Right lung (tissue), 10 donors: ENCODE measurements around the gene UFL1. TPM values are rescaled to one million over a fixed set of nuclear protein-coding genes. Genes with fewer than 3 reads are reported as not detected.
"Not testable (repeated sequence)": the region's sequence is repeated elsewhere in the genome, so short reads cannot be mapped to it uniquely, and the experiment has no call there.

Source experiments
- DNase-seq, 2 donors: peaks; one replicate each; pipeline ENCODE4 v3.0.0-alpha.2; 2013
- long read RNA-seq, 8 donors: transcript quantifications; one replicate each; lab custom pipeline, GENCODE V29; 2026
- polyA plus RNA-seq, 5 donors: library from polyadenylated mRNA; unstranded; fragments of 120-200 nt; gene quantifications; one replicate each; pipeline versions ENCODE4 v1.2.1 to v1.2.3, GENCODE V29; 2013; ENCODE audit warnings: inconsistent platforms in 1 of 5, low replicate concordance in 1 of 5; ENCODE audit not compliant: insufficient read length in 5 of 5, insufficient read depth in 1 of 5

The UFL1 gene
- polyA plus RNA-seq: 10 to 100 TPM; 29.4 to 49.4 (median 40.2) TPM
- long read RNA-seq, donor 1, full-length matches to known transcripts: 1 of 47 reads
- long read RNA-seq, donor 1, partial matches to known transcripts: 46 of 47 reads
- long read RNA-seq, donor 1, other reads (novel, unspliced or antisense): 0 of 47 reads
- long read RNA-seq, donor 2, partial matches to known transcripts: 8 of 8 reads
- long read RNA-seq, donor 2, other reads (novel, unspliced or antisense): 0 of 8 reads
- long read RNA-seq, donor 3, full-length matches to known transcripts: 3 of 10 reads
- long read RNA-seq, donor 3, partial matches to known transcripts: 7 of 10 reads
- long read RNA-seq, donor 3, other reads (novel, unspliced or antisense): 0 of 10 reads
- long read RNA-seq, donor 4, full-length matches to known transcripts: 1 of 1 reads
- long read RNA-seq, donor 4, partial matches to known transcripts: 0 of 1 reads
- long read RNA-seq, donor 4, other reads (novel, unspliced or antisense): 0 of 1 reads
- long read RNA-seq, donor 5, full-length matches to known transcripts: 2 of 14 reads
- long read RNA-seq, donor 5, partial matches to known transcripts: 12 of 14 reads
- long read RNA-seq, donor 5, other reads (novel, unspliced or antisense): 0 of 14 reads
- long read RNA-seq, donor 6, full-length matches to known transcripts: 1 of 1 reads
- long read RNA-seq, donor 6, partial matches to known transcripts: 0 of 1 reads
- long read RNA-seq, donor 6, other reads (novel, unspliced or antisense): 0 of 1 reads
- long read RNA-seq, donor 7: 0 reads
- long read RNA-seq, donor 8: 0 reads

DNA sequence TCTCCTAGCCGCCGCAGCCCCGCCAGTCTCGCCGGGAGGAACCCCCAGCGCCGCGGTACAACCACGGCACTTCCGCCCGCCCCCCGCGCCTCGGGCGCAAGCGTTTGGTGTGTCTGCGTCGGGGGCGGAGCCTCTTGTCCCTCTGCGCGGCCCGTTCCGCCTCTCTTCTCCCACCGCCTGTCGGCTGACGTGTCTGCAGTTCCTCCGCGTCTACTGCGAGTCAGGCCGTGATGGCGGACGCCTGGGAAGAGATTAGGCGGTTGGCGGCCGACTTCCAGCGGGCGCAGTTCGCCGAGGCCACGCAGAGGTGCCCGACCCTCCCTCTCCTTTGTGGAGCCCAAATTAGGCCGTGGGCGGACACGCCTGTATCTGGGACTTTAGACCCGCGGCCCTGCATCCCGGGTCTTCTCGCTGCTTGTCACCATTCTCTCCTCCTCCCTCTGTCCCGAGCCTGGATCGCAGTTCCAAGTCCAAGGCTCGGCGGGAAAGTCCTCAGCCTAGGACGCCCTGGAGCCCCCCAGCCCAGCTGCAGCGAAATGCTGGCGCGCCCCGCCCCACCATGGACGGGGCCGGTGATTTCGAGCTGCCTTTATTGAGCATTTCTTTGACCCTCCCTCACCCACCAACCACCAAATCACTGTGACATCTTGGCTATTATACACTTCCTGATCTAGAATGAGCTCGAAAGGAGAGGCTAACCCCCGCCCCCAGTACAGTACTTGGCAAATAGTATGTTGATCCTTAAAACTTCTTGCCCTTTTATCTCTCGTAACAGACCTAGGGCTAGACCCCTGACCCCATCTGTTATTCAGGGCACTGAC lies at the start of gene UFL1:
Gene UFL1 (plus strand): TSS at position 163 of the 821 bp plus-strand sequence. CDS start 68 bp downstream, at position 231.
- peak; percentile 93 for DNase-seq

DNA sequence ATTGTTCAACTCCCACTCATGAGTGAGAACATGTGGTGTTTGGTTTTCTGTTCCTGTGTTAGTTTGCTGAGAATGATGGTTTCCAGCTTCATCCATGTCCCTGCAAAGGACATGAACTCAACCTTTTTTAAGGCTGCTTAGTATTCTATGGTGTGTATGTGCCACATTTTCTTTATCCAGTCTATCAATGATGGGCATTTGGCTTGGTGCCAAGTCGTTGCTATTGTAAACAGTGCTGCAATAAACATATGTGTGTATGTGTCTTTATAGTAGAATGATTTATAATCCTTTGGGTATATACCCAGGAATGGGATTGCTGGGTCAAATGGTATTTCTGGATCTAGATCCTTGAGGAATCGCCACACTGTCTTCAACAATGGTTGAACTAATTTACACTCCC lies 49.3 kb upstream of the UFL1 start:
- DNase-seq: not testable (repeated sequence)

DNA sequence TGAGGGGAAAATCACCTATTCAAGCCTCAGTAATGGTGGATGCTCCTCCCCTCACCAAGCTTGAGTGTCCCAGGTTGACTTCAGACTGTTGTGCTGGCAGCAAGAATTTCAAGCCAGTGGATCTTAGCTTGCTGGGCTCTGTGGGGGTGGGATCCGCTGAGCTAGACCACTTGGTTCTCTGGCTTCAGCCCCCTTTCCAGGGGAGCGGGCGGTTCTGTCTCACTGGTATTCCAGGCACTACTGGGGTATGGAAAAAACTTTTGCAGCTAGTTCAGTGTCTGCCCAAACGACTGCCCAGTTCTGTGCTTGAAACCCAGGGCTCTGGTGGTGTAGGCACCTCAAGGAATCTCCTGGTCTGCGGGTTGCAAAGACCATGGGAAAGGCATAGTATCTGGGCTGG lies 42.9 kb upstream of the UFL1 start:
- DNase-seq: no peak

DNA sequence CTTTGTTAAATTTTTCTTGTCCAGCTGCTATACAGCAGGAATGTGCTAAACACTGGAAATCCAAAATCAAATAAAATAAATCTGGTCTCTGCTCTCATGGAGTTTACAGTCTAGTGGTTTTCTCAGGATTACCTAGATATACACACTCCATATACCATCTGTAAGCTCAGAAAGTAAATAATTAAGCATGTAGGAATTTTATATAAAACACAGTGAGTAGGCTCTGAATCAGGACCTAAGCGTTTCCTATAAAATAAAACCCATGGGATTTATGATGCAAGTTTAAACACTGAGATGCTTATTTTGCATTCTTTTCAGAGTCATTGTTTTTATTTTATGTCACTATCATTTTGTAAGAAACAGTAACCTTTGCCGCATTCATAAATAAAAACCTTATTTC lies 29.7 kb upstream of the UFL1 start:
- DNase-seq: no peak

DNA sequence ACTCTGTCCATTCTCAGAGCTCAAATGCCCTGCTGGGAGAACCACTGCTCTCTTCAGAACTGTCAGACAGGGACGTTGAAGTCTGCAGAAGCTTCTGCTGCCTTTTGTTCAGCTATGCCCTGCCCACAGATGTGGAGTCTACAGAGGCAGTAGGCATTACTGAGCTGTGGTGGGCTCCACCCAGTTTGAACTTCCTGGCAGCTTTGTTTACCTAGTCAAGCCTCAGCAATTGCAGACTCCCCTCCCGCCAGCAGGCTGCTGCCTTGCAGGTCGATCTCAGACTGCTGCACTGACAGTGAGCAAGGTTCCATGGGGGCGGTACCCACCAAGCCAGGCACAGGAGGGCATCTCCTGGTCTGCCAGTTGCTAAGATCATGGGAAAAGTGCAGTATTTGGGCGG lies 21.8 kb upstream of the UFL1 start:
- DNase-seq: no peak

DNA sequence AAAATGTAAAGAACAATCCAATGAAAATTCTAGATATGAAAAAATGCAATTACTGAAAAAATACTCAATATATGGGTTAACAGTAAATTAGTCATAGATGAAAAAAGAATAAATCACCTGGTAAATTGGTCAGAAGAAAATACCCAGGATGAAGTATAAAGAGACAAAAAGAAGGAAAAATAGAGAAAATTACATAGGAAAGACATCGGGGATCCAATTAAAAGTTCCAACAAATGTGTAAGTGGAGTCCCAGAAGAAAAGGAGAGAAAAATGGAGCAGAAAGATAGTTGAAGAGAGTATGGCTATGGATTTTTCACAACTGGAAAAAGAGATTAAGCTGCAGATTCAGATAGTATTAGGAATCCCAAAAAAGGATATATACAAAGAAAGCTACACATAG lies 18.7 kb upstream of the UFL1 start:
- no peak for DNase-seq

DNA sequence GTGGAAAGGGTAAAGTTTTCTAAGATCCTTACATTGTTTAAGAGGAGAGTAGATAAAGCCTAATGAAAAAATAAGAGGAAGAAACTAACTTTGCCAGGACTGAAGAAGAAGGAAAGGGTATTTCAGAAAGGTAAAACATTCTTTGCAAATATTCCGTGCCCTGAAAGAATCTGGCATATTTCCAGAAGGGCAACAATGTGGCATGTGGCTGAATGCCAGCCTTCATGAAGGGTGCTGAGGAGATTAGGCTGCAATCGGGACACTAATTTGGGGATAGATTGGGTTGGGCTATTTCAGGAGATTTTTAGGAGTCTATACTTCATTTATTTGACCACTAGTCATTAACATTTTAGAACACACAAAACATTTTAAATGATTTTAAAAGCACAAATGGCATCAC lies 16.2 kb upstream of the UFL1 start:
- no peak for DNase-seq

DNA sequence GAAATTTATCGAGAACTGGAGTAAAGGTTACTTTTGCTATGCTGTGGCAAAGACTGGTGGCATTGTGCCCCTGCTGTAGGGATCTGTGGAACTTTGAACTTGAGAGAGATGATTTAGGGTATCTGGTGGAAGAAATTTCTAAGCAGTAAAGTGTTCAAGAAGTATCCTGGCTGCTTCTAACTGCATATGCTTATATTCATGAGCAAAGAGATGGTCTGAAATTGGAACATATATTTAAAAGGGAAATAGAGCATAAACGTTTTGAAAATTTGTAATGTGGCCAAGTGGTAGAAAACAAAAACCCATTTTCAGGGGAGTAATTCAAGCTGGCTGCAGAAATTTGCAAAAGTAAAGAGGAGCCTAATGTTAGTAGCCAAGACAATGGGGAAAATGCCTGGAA lies 12.3 kb upstream of the UFL1 start:
- no peak for DNase-seq

DNA sequence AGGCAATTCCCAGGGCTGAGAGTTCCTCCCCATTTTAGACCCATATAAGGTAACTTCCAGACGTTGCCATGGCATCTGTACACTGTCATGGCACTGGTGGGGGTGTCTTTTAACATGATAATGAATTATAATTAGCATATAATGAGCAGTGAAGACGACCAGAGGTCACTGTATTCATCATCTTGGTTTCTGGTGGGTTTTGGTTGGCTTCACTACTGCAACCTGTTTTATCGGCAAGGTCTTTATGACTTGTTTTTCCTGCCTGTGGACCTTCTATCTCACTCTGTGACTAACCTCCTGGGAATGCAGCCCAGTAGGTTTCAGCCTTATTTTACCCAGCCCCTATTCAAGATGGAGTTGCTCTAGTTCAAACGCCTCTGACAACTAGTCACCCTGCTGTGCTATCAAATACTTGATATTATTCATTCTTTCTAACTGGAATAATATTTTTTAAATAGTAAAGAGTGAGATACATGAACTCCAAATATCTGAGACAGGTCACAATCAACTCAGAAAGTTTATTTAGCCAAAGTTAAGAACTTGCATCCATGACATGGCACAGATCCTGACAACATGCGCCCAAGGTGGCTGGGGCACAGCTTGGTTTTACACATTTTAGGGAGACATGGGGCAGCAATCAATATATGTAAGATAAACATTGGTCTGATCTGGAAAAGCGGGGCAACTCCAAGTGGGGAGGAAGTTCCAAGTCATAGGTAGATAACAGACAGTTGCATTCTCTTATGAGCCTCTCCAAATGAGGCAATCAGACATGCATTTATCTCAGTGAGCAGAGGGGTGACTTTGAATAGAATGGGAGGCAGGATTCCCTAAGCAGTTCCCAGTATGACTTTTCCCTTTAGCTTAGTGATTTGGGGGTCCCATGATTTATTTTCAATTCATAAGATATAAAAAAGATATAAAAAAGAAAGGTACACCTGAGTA lies 1.2 kb upstream of the UFL1 start:
- no peak for DNase-seq

DNA sequence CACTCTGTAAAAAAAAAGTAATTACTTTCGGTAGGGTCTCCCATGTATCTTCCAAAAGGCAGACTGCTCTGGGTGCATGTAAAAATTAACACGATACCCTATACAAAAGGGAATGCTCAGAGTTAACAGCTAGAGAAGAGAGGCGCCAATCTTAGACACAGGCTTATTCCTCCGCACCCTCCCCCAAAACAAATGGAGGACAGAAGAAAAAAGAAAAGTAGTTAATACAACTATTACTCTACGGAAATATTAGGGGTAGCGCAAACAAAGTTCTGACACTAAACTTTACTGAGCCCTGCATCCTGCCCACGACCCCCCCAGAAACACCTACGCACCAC lies 331 bp upstream of the UFL1 start:
- DNase-seq: no peak

DNA sequence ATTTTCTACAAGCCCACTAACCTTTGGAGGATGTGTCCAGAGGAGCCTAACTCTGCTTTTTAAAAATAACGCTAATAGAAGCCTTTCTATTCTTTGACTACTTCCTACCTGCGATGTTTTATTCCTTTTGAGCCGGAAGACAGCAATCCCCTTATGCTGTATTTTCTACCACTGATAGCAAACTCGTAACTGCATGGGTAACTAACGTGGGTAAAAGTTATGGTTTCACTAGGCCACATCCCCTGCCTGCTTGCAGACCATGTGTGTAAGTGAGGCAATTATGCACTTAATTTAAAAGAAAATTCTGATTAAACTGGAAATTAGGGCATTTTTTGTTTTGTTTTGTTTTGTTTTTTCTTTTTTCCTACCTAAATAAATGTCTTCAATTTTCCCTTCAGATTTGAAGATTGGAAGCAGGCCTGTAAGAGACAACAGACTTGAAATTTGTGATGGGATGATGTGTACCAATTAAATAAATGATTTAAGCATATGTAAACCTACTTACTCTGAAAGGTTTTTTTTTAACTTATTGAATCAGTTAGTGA lies 931 bp downstream of the UFL1 start:
- no peak for DNase-seq

DNA sequence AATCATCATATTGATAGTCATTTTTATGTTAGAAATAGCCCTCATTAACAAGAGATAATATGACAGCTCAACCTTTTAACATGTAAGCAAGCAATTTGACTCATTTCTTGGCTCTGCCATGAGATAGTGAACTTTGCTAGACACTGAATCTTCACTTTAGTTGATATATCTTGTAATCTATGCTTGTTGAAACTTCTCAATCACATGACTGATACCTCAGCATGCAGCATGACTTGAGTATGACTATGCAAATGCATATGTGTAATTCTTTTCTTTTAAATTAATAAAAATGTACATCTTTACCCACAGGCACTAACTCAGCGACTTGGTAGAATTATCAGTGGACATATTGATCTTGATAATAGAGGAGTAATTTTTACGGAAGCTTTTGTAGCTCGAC lies 6.6 kb downstream of the UFL1 start:
- DNase-seq: no peak

DNA sequence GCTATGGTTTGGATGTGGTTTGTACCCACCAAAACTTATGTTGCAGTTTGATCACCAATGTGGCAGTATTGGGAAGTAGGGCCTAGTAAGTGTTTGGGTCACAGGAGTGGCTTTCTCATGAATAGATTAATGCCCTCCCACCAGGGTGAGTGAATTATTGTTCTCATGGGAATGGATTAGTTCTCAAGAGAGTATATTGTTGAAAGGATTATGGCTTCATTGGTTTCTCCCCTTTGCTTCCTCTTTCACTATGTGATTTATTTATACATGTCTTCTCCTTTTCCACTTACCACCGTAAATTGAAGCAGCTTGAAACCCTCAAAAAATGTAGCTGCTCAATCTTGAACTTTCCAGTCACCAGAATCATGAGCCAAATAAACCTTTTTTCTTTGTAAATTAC lies 10.8 kb downstream of the UFL1 start:
- DNase-seq: no peak

DNA sequence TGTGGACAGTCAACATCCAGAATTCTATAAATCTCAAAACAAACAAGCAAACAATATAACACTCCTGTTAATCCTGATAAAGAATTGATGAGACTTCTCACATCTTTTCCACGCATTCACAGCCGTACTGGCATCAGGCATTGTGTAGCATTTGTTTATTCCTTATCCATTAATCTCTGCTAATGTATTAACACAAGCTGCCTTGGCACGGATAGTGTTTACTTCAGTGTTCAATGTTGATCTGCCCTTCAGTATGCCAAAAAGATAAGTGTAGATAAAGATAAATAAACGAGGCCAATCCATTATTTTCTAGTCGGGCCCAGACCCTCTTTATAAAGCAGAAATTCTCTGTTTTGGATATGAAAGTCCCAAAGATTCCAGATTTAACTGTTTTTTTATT lies 16.1 kb downstream of the UFL1 start:
- no peak for DNase-seq

DNA sequence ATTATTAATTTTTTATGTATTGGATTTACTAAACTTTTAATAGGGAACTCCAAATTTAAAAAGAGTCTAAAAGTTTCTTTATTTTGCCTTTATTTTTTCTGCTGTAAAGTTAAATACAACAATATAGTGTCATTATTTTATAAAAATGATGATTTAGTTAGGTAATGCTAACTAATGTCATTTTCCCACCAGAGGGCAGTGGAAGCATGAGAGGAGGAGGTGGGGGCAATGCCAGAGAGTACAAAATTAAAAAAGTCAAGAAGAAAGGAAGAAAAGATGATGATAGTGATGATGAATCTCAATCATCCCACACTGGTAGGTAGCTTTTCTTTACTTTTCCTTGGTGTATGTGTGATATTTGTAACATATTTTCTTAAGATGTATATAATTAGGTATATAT lies 21.1 kb downstream of the UFL1 start:
- no peak for DNase-seq

DNA sequence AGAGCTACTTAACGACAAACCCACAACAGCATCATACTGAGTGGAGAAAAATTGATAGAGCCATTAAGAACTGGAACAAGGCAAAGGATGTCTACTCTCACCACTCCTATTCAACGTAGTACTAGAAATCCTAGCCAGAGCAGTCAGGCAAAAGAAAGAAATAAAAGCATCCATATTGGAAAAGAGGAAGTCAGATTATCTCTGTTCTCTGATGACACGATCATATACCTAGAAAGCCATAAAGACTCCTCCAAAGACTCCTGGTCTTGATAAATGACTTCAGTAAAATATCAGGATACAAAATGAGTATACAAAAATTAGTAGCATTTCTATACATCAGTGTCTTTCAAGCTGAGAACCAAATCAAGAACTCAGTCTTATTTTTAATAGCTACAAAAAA lies 24.3 kb downstream of the UFL1 start:
- DNase-seq: no peak

DNA sequence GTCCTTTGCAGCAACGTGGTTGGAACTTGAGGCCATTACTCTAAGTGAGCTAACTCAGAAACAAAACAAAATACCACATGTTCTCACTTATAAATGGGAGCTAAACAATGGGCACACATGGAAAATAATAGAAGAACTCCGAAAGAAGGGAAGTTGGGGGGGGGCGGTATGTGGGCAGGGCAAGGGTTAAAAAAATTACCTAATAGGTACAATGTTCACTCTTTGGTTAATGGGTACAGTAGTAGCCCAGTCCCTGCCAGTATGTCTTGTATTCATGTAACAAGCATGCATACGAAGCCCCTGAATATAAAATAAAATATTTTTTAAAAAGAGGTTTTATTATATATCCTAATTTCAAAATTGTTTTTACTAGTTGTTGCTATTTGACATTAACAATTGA lies 26.0 kb downstream of the UFL1 start:
- DNase-seq: no peak

DNA sequence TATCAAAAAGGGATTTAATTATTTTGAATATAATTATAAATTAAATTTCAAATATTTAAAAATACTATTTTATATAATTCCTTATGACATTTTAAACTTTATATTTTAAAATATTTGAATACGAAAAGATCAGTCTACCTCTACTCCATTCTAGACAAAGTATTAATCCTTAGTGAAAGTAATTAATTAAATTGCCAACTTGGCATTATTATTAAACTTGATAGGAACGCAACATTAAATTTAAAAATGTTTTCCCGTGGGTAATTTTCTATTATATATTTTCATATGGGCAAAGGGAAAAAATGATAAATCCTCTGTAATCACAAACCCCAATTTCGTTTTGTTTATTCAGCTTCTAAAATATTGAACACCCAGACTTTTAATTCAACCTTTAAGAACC lies 33.0 kb downstream of the UFL1 start:
- DNase-seq: no peak

DNA sequence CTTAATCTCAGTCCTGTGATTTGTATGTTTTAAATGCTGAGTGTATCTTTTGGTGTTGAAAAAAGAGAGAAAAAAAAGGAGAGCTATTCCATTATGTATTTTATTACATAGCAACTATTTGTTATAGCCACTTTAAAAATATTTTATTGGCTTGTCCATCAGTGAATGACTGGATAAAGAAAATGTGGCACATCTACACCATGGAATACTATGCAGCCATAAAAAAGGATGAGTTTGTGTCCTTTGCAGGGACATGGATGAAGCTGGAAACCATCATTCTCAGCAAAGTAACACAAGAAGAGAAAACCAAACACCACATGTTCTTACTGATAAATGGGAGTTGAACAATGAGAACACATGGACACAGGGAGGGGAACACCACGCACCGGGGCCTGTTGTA lies 38.1 kb downstream of the UFL1 start:
- not testable (repeated sequence) for DNase-seq

DNA sequence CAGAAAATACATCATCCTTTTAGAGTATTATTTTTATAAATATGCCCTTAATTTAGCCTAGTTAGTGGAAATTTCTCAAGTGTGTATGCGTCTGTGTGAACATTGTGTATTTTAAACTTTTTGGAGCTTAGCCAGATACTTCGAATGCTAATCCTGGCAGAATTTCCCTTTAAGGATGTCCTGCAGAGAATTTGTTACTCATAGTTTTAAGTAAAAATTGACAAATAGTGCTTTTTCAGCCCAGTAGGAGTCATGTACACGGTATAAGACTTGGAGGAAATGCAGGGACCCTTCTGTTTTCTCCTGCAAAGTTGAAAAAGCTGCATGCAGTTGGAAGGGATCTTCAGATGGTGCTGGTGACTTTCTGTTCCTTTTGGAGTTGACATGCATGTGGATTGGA lies 41.3 kb downstream of the UFL1 start, which contains the start of gene FHL5:
Gene FHL5 (plus strand): TSS at position 243 of the 400 bp plus-strand sequence. CDS start 40,486 bp downstream, outside the sequence.
- DNase-seq: no peak

DNA sequence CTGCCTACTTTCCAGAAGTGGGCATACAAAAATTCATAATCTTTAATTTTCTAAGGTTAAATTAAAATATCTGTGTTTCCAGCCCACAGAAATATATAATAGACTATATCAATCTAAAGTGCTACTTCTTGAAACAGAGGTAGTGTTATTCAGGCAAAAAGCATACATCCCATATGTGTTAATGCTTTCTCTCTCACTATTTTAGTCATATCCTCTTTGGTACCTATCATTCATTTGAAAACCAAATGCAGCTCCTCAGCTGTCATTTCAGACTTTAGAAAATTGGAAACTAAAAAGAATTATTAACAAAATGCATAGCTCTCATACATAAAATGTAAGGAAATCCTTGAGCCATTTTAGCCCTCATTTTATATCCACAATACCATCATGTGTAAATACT lies 42.2 kb downstream of the UFL1 start:
- DNase-seq: no peak
